Right lung (tissue), 5 donors: ENCODE results near the gene DTX1. TPM values are rescaled to one million over a fixed set of nuclear protein-coding genes. Genes with fewer than 3 reads are reported as not detected.
"Not testable (repeated sequence)": the region's sequence is repeated elsewhere in the genome, so short reads cannot be mapped to it uniquely, and the experiment has no call there.

ENCODE experiments used
- DNase-seq, 2 donors: peaks; one replicate each; pipeline ENCODE4 v3.0.0-alpha.2; 2013
- polyA plus RNA-seq, 5 donors: library from polyadenylated mRNA; unstranded; fragments of 120-200 nt; gene quantifications; one replicate each; pipeline versions ENCODE4 v1.2.1 to v1.2.3, GENCODE V29; 2013; ENCODE audit warnings: inconsistent platforms in 1 of 5, low replicate concordance in 1 of 5; ENCODE audit not compliant: insufficient read length in 5 of 5, insufficient read depth in 1 of 5

DTX1 gene
- polyA plus RNA-seq, 5 donors, result 2.7 to 6.4 (median 3.8) TPM

- DNase-seq, result no peak
These were observed 79.8 kb downstream of the DTX1 start for GRCh38 chr12:113136128-113136989.

GRCh38 chr12:113136990-113137511 is 80.5 kb downstream of the DTX1 start:
- no peak for DNase-seq

GRCh38 chr12:113137861-113138783 is 81.6 kb downstream of the DTX1 start:
- no peak for DNase-seq

DNA sequence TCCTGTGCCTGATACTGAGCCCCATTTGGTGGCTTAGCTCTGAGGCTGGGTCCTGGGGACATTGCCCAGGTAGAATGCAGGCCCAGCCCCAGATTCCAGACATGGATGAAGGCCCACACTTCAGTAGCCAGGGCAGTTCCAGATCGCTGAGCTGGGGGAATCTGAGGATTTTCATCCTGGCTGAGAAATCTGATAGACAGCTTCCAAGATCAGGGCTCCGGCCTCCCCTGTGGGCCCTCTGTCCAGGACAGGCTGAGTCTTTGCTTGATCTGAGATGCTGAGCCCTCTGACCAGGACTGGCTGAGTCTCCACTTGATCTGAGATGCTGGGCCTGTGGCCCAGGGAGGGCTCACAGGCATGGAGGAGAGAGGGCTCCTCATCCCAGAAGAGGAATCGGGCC is 82.3 kb downstream of the DTX1 start:
- DNase-seq, result no peak

DNA sequence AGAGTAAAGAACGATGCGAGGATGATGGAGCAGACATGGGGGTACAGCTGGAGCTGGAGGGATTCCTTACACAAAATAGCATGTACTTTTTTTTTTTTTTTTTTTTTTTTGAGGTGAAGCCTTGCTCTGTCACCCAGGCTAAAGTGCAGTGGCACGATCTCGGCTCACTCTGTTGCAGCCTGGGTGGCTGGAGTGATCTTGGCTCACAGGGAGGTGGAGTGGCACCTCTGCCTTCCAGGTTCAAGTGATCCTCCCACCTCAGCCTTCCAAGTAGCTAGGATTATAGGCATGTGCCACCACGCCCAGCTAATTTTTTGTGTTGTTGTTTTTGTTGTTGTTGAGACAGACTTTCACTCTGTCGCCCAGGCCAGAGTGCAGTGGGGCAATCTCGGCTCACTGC is 84.2 kb downstream of the DTX1 start:
- DNase-seq, result no peak

- not testable (repeated sequence) for DNase-seq
These were observed 85.2 kb downstream of the DTX1 start for GRCh38 chr12:113141716-113142115.

DNA sequence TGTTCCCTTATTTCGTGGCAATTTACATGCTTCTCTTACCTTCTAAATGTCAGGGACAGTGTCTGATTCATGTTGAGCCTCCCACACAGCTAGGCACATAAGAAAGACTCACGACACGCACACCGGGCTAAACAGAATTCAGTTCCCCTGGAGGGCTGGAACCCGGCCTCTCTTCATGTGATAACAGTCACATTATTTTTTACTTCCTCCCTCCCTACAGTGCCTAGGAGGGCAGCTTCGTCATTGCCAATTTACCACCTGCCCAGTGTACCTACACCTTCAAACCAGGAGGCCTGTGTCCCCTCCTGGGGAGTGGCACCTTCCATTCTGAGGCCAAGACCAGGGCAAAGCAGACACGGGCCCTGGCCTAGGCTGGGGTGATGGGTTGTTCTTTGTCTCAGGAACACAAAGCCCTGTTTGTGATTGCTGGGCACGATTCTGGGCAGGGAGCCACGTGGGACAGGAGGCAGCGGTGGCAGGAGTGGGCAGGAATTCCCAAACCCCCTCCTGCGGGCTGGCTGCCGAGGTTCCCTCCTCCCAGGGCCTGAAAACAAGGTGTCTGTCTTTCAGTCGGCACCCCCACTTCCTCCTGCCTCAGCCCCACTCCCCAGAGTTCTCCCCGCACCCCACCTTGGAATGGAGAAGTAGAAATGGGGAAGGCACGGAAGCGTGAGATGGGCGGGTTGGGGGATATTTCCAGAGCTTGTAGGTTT is 85.8 kb downstream of the DTX1 start:
- no peak for DNase-seq

GRCh38 chr12:113142886-113143332 is 86.4 kb downstream of the DTX1 start:
- DNase-seq, result no peak

- DNase-seq, result no peak
These were observed 87.4 kb downstream of the DTX1 start for GRCh38 chr12:113143959-113144358.

DNA sequence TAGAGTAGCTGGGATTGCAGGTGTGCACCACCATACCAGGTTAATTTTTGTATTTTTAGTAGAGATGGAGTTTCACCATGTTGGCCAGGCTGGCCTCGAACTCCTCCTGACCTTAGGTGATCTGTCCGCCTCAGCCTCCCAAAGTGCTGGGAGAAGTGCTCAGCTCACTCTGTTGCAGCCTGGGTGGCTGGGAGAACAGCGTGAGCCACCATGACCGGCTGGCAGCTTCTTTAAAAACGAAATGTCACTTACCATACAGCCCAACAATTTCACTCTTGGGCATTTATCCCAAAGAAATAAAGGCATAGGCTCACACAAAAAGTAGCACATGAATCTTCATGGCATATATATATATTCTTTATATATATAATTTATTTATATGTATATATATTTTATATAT is 88.3 kb downstream of the DTX1 start:
- DNase-seq, result no peak

GRCh38 chr12:113145720-113146551 is 89.4 kb downstream of the DTX1 start:
- DNase-seq, result no peak

DNA sequence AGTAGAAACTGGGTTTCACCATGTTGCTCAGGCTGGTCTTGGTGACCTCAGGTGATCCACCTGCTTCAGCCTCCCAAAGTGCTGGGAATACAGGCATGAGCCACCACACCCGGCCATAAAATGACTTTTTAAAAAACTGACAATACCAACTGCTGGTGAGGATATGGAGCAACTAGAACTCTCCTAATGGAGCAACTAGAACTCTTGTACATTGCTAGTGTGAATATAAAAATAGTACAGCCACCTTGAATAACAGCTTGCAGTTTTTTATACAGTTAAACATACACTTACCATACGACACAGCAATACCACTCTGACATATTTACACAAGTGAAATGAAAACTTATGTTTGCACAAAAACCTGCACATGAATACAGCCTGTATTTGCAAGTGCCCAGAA is 90.5 kb downstream of the DTX1 start:
- no peak for DNase-seq

Other genes starting within 250 kb of the DTX1 start
- gene OAS1, start 149.8 kb upstream of the DTX1 start, polyA plus RNA-seq, result 1 to 10 TPM; 4.3 to 5.6 (median 5.0) TPM
- gene OAS3, start 118.3 kb upstream of the DTX1 start, polyA plus RNA-seq, result 10 to 100 TPM; 15.1 to 18.0 (median 16.7) TPM
- 10 to 100 TPM in 3 of 5 donors, 1 to 10 TPM in 2; 7.0 to 12.1 (median 10.5) TPM for gene OAS2, start 78.2 kb upstream of the DTX1 start, polyA plus RNA-seq
- gene RASAL1, start 79.0 kb downstream of the DTX1 start, polyA plus RNA-seq, result under 1 TPM; 0.15 to 0.56 (median 0.25) TPM
- 1 to 10 TPM in 4 of 5 donors, under 1 TPM in 1; 0.61 to 8.5 (median 3.6) TPM for gene CFAP73, start 93.0 kb downstream of the DTX1 start, polyA plus RNA-seq
- 10 to 100 TPM; 42.3 to 88.3 (median 54.9) TPM for gene DDX54, start 128.7 kb downstream of the DTX1 start, polyA plus RNA-seq
- 10 to 100 TPM in 3 of 5 donors, 1 to 10 TPM in 2; 8.3 to 16.7 (median 11.5) TPM for gene RITA1, start 129.0 kb downstream of the DTX1 start, polyA plus RNA-seq
- gene TPCN1, start 164.7 kb downstream of the DTX1 start, polyA plus RNA-seq, result 10 to 100 TPM; 21.7 to 36.0 (median 28.8) TPM